Body of pancreas (tissue), 4 donors: ENCODE data around the gene HDLBP. TPM values are rescaled to one million over a fixed set of nuclear protein-coding genes. Genes with fewer than 3 reads are reported as not detected.

ENCODE experiments used
- ATAC-seq: fragments of 150-250 bp; one replicate; pipeline ENCODE4 v1.9.1; 2016
- DNase-seq, 4 donors: peaks; one replicate each; pipeline ENCODE4 v3.0.0-alpha.2; 2019
- H3K27ac ChIP-seq, 4 donors: fragments of 200-600 bp; sonication (generic); 1 replicate in 3 of 4; 2 replicates in 1 of 4; pipeline versions ENCODE4 v1.5.1 to v1.6.1; 2016 to 2019; ENCODE audit warnings: mild to moderate bottlenecking in 1 of 4, mixed read lengths in 1 of 4, moderate library complexity in 1 of 4
- H3K27me3 ChIP-seq, 2 donors: fragments of 200-600 bp; sonication (generic); one replicate each; pipeline ENCODE4 v1.6.0; 2016; ENCODE audit warnings: mild to moderate bottlenecking in 1 of 2
- H3K36me3 ChIP-seq, 2 donors: fragments of 200-600 bp; sonication (generic); replicated peaks in 1 of 2; 2 replicates each; pipeline ENCODE4 v1.5.1; 2016; ENCODE audit warnings: low read depth in 2 of 2; ENCODE audit not compliant: insufficient read depth in 1 of 2
- H3K4me1 ChIP-seq: fragments of 200-600 bp; sonication (generic); one replicate; pipeline ENCODE4 v1.6.0; 2016
- H3K4me3 ChIP-seq, 2 donors: fragments of 200-600 bp; sonication (generic); 1 replicate in 1 of 2; 2 replicates in 1 of 2; pipeline ENCODE4 v1.5.1; 2016 to 2019
- H3K9me3 ChIP-seq, 3 donors: fragments of 200-600 bp; sonication (generic); 1 replicate in 2 of 3; 2 replicates in 1 of 3; pipeline ENCODE4 v1.5.1; 2016
- POLR2A ChIP-seq, 3 donors: fragments of 450-650 bp; IDR thresholded peaks; one replicate each; pipeline ENCODE4 v1.6.1; 2016; ENCODE audit warnings: antibody characterized with exemption in 3 of 3, mild to moderate bottlenecking in 2 of 3
- WGBS, 2 donors: methylation state at CpG; one replicate each; pipeline ENCODE4 v1.1.5; 2017; 5-methylcytosine and 5-hydroxymethylcytosine counted together
- intact Hi-C: fragments of 100-400 bp; cut with DNase I; formaldehyde crosslinking; loops from one replicate; pipeline ENCODE4 v1.15.1; 2023
- total RNA-seq, 2 donors: library from RNA; depleted of rRNA; stranded (reverse); fragments of >200 nt; gene quantifications; one replicate each; pipeline ENCODE4 v1.1.0, GENCODE V29; 2016
- TF ChIP-seq, protein P1 (sequence below), 7 experiments: fragments of 450-650 bp in 4 of 7; fragments of 200-600 bp in 3 of 7; sonication (generic) in 3 of 7; IDR thresholded peaks; one replicate each; pipeline ENCODE4 v1.5.1; 2016 to 2019; ENCODE audit warnings: antibody characterized with exemption in 7 of 7

HDLBP gene
- total RNA-seq, 2 donors from 2014 or later, result 501 to 612 TPM

DNA sequence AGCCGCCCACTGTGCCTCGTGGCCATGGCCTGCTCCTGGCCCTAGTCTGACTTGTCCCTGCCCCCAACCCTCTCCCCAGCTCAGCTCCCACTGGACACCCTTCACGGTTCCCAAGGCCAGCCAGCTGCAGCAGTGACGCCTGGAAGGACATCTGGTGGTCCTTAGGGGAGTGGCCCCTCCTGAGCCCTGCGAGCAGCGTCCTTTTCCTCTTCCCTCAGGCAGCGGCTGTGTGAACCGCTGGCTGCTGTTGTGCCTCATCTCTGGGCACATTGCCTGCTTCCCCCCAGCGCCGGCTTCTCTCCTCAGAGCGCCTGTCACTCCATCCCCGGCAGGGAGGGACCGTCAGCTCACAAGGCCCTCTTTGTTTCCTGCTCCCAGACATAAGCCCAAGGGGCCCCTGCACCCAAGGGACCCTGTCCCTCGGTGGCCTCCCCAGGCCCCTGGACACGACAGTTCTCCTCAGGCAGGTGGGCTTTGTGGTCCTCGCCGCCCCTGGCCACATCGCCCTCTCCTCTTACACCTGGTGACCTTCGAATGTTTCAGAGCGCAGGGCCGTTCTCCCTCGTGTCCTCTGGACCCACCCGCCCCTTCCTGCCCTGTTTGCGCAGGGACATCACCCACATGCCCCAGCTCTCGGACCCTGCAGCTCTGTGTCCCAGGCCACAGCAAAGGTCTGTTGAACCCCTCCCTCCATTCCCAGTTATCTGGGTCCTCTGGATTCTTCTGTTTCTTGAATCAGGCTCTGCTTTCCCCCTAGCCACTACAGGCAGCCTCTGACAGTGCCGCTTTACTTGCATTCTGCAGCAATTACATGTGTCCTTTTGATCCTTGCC is 91.2 kb downstream of the HDLBP start:
- H3K27me3 ChIP-seq, result no peaks in the 10 kb centered on the region
- no peaks in the 10 kb centered on the region for H3K9me3 ChIP-seq
- no peak for TF ChIP-seq POLR2A (IDR thresholded peaks at IDR 0.05)
- TF ChIP-seq, protein P1, sequence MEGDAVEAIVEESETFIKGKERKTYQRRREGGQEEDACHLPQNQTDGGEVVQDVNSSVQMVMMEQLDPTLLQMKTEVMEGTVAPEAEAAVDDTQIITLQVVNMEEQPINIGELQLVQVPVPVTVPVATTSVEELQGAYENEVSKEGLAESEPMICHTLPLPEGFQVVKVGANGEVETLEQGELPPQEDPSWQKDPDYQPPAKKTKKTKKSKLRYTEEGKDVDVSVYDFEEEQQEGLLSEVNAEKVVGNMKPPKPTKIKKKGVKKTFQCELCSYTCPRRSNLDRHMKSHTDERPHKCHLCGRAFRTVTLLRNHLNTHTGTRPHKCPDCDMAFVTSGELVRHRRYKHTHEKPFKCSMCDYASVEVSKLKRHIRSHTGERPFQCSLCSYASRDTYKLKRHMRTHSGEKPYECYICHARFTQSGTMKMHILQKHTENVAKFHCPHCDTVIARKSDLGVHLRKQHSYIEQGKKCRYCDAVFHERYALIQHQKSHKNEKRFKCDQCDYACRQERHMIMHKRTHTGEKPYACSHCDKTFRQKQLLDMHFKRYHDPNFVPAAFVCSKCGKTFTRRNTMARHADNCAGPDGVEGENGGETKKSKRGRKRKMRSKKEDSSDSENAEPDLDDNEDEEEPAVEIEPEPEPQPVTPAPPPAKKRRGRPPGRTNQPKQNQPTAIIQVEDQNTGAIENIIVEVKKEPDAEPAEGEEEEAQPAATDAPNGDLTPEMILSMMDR (IDR thresholded peaks at IDR 0.05), result no peak
- H3K36me3 ChIP-seq, result peaks cover 7 to 24% of the 10 kb centered on the region in 2 donors
- peak overlapping the region in 2 of 4 donors; percentile 19 to 33 for H3K27ac ChIP-seq
- 21 to 27% methylated on average over 20 to 26 of the region's 26 CpGs for WGBS, 2 donors
- DNase-seq, result peak in 1 of 4 donors; percentile 37
- H3K4me3 ChIP-seq, result no peak overlapping the region
- intact Hi-C loops, result no loop called here
- peaks cover 17% of the 10 kb centered on the region for H3K4me1 ChIP-seq
- ATAC-seq, result peak; percentile 21

DNA sequence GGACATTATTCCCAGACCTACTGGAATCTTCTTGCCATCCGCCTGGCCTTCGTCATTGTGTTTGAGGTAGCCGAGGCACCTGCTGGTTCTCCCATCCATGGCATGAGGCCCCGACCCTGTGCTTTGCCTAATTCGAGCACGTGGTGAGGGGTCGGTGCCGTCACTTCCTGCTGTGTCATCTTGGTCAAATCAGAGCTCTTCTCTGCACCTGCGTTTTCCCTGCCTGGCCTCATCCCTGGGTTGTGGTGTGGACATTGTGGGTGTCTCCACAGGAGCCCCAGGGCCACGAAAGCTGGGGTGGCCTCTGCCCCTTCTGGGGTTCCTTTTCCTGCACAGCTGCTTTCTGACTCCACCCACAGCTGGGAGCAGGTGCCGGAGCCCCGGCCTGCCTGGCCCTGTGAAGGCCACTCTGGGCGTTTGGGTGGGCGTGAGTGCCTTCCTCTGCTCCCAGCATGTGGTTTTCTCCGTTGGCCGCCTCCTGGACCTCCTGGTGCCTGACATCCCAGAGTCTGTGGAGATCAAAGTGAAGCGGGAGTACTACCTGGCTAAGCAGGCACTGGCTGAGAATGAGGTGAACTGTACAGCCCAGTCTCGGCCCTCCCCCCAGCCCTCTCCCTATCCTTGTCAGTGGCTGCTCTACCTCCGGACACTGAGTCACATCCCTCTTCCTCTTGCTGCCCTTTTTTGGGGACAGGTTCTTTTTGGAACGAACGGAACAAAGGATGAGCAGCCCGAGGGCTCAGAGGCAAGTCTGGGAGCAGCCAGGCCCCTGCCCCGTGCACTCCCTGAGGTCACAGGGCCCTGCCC is 92.1 kb downstream of the HDLBP start:
- TF ChIP-seq POLR2A (IDR thresholded peaks at IDR 0.05), result no peak
- TF ChIP-seq, protein P1 (IDR thresholded peaks at IDR 0.05), result no peak
- peaks cover 25% of the 10 kb centered on the region for H3K4me1 ChIP-seq
- peak overlapping the region in 2 of 4 donors; percentile 19 to 33 for H3K27ac ChIP-seq
- H3K9me3 ChIP-seq, result no peaks in the 10 kb centered on the region
- H3K4me3 ChIP-seq, result no peak overlapping the region
- WGBS, 2 donors, result 42 to 46% methylated on average over 10 to 22 of the region's 23 CpGs
- H3K27me3 ChIP-seq, result no peaks in the 10 kb centered on the region
- DNase-seq (no peak), ATAC-seq (peak; percentile 16)
- intact Hi-C loops, result no loop called here
- H3K36me3 ChIP-seq, result peaks cover 0 to 16% of the 10 kb centered on the region in 2 donors

DNA sequence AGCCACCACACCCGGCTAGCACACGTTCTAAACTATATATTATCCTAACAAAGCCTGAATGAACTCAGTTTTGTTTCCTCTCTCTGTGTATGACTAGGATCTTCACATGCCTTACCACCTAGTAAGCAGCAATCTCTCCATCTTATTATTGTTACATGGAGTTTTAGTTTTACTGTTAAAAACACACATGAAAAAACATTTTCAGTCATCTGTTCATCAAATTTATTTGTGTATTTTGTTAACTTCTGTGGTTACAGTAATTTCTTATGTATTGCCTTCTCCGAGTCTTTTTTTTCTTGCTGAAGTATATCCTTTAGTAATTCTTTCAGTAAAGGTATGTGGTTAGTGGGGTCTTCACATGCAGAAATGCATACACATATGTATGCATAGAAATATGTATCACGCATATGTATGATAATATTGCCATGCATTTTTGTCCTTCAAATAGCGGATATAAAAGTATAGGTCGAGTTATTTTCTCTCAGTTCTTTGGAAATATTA is 95.6 kb downstream of the HDLBP start:
- H3K27me3 ChIP-seq, result no peaks in the 10 kb centered on the region
- intact Hi-C loops, result no loop called here
- H3K4me1 ChIP-seq, result peaks cover 30% of the 10 kb centered on the region
- no peaks in the 10 kb centered on the region for H3K9me3 ChIP-seq
- no peak overlapping the region for H3K4me3 ChIP-seq
- TF ChIP-seq, protein P1 (IDR thresholded peaks at IDR 0.05), result no peak
- no peak for TF ChIP-seq POLR2A (IDR thresholded peaks at IDR 0.05)
- H3K27ac ChIP-seq, result no peak overlapping the region
- no peak for ATAC-seq
- WGBS, 2 donors, result 92 to 93% methylated on average over 6 of the region's 6 CpGs
- H3K36me3 ChIP-seq, result no peaks in the 10 kb centered on the region
- no peak for DNase-seq

- DNase-seq (no peak), ATAC-seq (no peak)
- H3K4me3 ChIP-seq, result no peak overlapping the region
- H3K27me3 ChIP-seq, result no peaks in the 10 kb centered on the region
- WGBS, 2 donors, result 13 to 20% methylated on average over 4 of the region's 4 CpGs
- H3K36me3 ChIP-seq, result no peaks in the 10 kb centered on the region
- intact Hi-C loops, result no loop called here
- peak overlapping the region in 1 of 4 donors; percentile 44 for H3K27ac ChIP-seq
- peaks cover 21% of the 10 kb centered on the region for H3K4me1 ChIP-seq
- TF ChIP-seq, protein P1 (IDR thresholded peaks at IDR 0.05), result no peak
- TF ChIP-seq POLR2A (IDR thresholded peaks at IDR 0.05), result no peak
- no peaks in the 10 kb centered on the region for H3K9me3 ChIP-seq
Observed at GRCh38 chr2:241219030-241219382, 96.5 kb downstream of the HDLBP start.
